HG03469 (cell line): ENCODE results near the gene GAPDHS.

Experiments used
- ATAC-seq: cut with Tn5 transposase; IDR thresholded peaks from one replicate; pipeline ENCODE4 v1.9.1; 2021; ENCODE audit warnings: mild to moderate bottlenecking, moderate library complexity, moderate number of reproducible peaks; ENCODE audit not compliant: unreplicated experiment

The GAPDHS gene

DNA sequence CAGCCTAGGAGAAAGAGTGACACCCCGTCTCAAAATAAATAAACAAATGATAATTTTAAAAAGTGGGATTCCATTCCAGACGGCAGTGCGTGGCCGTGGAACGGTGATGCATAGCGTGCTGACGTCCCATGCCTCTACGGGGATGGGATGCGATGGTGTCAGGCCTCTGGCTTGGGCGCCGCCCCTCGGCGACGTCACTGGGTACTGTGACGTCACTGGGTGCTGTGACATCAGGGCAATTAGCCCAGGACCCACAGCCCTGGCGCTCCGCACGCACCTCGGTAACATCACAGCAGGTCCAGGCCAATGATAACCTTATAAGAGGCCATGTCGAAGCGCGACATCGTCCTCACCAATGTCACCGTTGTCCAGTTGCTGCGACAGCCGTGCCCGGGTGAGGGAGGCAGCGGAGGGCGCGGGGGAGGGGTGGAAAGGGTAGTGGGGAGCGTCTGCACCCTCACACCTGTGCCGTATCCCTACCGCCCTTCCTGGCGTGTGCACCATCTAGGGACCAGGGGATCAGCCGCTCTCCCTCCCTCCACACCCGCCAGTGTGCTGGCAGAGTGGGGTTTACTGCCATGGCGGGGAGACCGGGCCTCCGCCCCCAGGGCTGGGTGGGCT lies at the start of gene GAPDHS:
Gene GAPDHS (plus strand): TSS at position 256 of the 621 bp plus-strand sequence. CDS start 72 bp downstream, at position 328.
- ATAC-seq: no peak

DNA sequence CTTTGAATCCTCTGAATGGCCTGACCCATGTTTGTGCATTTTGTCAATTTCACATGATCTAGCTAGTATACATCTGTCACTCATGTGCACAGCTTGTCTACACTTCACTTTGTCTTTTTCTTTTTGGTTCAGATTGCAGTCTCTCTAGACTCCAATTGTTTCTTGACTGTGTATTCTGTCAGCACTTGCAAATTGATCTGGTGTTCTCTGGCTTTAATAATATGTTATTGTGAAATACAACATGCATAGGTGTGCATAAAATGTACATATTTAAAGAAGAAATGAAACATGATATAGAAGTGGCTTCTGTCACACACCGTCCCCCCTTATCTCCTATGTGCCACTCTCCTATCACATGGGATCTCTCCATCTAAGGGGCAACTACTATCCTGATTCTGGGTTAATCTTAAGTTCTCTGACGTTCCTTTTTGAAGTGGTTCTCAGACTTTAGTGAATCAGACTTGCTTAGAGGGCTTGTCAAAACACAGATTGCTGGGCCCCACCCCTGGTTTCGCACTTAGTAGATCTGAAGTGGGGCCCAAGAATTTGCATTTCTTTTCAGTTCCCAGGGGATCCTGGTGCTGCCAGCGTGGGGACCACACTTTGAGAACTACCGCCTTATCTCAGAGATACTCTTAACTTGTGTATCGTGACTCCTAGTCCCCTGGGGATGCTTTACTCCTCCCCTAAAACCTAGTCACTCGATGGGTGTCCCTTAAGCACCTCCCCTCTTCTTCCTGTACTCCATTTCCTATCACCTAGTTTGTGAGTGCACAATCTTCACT lies 48.8 kb upstream of the GAPDHS start:
- ATAC-seq: no peak

- no peak for ATAC-seq
These were observed 47.0 kb upstream of the GAPDHS start for GRCh38 chr19:35486268-35486708.

GRCh38 chr19:35487656-35488182 lies 45.5 kb upstream of the GAPDHS start:
- ATAC-seq: no peak

GRCh38 chr19:35488677-35489076 lies 44.6 kb upstream of the GAPDHS start:
- no peak for ATAC-seq

DNA sequence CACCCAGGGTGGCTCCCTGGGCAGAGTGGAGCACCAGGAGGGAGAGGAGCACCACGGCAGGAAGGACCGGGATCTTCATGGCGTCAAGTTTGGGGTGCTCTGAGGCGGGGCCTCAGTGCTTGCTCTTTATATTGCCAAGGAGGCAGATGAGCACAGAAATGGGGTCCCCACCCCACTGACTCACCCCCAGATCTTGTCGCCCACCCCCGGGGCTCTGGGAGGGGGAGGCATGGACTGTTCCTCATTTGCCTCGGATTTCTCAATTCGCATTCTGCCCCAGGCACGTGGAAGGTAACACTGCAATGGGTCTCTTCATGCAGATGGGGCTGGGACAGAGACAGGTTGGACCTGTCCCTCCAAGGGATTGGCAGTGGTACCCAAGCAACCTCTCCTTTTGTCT lies 42.9 kb upstream of the GAPDHS start, which contains the start of gene KRTDAP:
Gene KRTDAP (minus strand): TSS at position 101 of the 400 bp plus-strand sequence. CDS start 22 bp downstream, at position 79.
- ATAC-seq: no peak

DNA sequence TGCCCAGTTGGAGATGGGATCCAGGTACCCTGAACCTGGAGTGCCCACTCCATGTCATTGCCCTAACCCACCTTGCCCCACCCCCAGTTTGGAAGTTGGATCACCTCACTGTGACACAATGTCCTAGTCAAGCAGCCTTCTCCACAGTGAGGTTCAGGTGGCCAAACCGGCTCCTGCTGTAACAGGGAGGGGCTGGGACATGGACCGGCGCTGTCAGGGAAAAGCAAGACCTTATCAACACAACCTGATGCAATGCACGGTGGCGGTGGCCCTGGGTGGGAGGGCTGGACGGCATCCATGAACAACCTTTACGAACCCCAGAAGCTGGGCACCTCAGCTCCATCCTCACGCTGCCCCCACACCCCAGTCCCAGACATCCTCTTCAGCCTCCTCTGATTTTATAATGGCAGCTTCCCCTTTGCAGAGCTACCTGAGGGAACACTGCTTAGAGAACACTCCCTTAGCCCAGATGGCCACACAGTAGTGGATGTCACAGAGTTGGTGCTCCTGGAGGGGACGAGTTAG lies 41.4 kb upstream of the GAPDHS start:
- ATAC-seq: no peak

- ATAC-seq: no peak
These were observed 39.3 kb upstream of the GAPDHS start for GRCh38 chr19:35493971-35494370.

DNA sequence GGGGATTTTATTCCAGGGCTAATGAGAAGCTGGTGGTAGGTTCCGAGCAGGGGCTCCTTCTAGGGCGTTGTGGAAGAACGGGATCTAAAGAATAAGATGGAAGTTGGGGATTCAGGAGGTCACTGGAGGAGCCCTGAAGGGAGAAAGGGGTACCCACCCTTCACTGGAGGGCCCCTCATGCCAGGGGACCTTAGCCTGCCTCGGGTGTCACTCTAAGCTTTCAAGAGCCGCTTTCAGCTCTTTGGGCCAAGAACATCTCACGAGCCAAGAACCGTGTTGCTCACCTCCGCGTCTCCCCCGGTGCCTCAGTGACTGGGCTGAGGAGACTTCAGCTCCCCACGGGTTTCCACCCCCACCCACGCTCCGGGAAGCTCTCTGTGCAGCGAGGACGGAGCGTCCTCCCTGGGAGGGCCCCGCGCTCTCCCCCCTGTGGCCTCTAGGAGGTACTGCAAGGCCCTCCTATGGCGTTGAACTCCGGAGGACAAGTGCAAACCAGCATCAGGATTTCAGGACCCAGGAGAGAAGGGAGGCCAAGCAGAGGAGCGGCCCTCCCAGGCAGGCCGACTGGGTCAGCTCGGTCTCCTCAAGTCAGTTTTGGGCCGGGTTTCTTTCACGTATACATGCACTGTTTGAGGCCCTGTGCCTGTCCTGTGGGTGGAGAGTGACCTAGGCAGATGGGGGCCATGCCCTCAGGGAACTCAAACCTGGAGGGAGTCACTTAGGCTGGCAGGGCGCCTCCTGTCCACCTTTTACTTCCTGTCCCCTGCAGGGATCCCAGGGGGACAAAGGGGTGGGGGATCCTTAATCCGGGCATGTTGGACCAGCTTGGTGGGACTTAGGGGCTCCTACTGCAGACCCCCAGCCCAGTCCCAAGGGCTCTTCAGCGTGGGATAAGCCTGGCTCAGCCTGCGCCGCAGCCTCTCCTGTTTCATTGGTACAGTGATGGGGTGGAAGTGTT lies 37.9 kb upstream of the GAPDHS start:
- no peak for ATAC-seq

DNA sequence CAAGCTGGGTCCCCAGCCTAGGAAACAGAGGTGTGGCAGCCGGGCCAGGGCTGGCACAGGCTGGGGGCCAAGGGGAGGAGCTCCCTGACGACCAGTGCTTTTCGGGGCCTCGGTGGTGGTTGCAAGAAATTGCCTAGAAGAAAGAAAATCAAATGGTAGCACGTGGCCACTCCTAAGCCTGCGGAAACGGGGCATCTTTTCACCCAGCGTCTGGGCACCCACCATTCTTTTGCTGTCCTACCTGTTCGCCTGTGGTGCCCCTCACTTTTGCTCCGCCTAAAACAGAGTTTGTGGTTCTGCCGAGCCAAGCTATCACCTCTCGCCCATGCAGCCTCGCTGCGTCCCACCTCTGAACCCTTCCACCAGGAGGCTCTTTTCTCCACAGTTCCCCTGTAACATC lies 35.9 kb upstream of the GAPDHS start:
- no peak for ATAC-seq

GRCh38 chr19:35498220-35498619 lies 35.0 kb upstream of the GAPDHS start:
- ATAC-seq: no peak

GRCh38 chr19:35498984-35499527 lies 34.2 kb upstream of the GAPDHS start:
- ATAC-seq: no peak

GRCh38 chr19:35500611-35501010 lies 32.6 kb upstream of the GAPDHS start:
- ATAC-seq: no peak

DNA sequence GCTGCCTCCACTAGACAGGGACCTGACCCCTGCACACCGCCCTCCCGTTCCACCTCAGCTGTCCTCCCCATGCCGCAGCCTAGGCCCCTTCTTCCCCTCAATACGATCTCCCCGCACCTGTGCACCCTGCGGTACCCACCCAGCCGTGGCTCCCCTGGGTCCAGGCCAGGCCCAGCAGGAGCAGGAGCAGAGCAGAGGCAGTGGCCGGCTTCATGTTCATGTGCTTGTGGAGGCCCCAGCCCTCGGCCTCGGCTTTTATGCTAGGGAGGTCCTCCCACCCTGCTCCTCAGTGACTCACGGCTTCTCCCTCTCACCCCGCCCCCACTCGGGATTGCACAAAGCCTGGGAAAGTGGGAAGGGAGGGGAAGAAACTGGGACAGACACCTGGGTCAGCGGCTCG lies 31.6 kb upstream of the GAPDHS start:
- no peak for ATAC-seq

DNA sequence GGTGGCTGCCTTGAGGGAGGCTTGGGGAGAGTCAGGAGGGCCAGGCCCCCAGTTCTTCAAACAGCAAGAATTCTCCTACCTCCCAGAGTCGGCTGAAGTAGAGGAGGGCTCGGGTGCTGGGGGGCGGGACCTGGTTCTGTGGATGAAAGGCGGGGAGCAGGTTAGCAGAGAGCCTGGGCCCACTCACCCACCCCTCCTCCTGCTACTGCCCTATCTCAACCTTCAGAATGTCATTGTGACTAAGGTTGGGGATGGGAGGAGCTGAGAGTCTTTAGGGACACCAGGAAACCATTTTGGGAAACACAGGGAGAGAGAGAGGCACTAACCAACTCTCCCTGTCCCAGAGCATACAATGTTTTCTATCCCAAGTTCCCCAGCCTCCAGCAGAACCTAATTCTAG lies 30.5 kb upstream of the GAPDHS start:
- ATAC-seq: no peak

GRCh38 chr19:35506011-35506410 lies 27.2 kb upstream of the GAPDHS start:
- ATAC-seq: no peak

DNA sequence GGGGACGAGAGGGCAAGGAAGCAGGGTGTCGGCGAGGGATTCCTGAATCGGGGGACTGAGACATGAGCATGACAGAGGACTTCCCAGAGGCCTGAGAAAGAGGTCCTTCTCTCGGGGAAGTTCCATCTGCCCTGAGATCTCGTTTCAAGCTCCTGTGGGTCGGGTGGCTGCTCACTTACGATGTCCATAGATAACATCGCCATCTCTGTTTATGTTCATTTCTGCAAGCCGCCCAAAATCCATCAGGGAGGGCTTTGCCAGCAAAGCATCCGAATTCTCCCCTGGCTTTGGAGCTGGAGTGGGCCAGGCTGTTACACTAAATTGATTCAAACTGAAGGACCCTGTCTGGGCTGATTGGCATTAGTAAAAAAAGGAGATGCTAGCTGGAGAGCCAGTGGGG lies 25.7 kb upstream of the GAPDHS start:
- ATAC-seq: no peak

- no peak for ATAC-seq
These were observed 25.1 kb upstream of the GAPDHS start for GRCh38 chr19:35508129-35508528.

- ATAC-seq: no peak
These were observed 24.1 kb upstream of the GAPDHS start for GRCh38 chr19:35509018-35509652.
